ENCODE results near the gene STXBP6. TPM values are rescaled to one million over a fixed set of nuclear protein-coding genes. Genes with fewer than 3 reads are reported as not detected.

The STXBP6 gene
- total and polyA plus RNA-seq, 2 of the 13 experiments (the other 11 are each of a cell fraction or from before 2014, with no cell fraction given), result 35.3 to 42.8 TPM

- TF ChIP-seq HOXA3 (CRISPR knock-in tag; IDR thresholded peaks at IDR 0.05) (no peak; the same call in 1 of the 2 replicates), HMG20B (CRISPR knock-in tag; conservative IDR thresholded peaks at IDR 0.05) (0 out of 2 replicates have a peak, but pooled peaks have one; percentile 55), DMAP1 (CRISPR knock-in tag; IDR thresholded peaks at IDR 0.05) (peak; percentile 40; the same call in 1 of the 2 replicates), ZBTB7A (CRISPR knock-in tag; IDR thresholded peaks at IDR 0.05) (no peak), NCOA1 (CRISPR knock-in tag; IDR thresholded peaks at IDR 0.05) (no peak), THAP11 (CRISPR knock-in tag; IDR thresholded peaks at IDR 0.05) (peak; percentile 39), ZNF230 (CRISPR knock-in tag; IDR thresholded peaks at IDR 0.05) (no peak; the same call in 1 of the 2 replicates), SPEN (CRISPR knock-in tag; IDR thresholded peaks at IDR 0.05; ENCODE audit: low read depth) (no peak), MAFF (IDR thresholded peaks at IDR 0.05; ENCODE audit: low read depth, low read length) (peak; percentile 69; the same call in 1 of the 2 replicates), GPBP1L1 (CRISPR knock-in tag; IDR thresholded peaks at IDR 0.05) (no peak), NAIF1 (CRISPR knock-in tag; IDR thresholded peaks at IDR 0.05; ENCODE audit: borderline replicate concordance) (peak; percentile 70; the same call in 1 of the 2 replicates), CAMTA2 (CRISPR knock-in tag; IDR thresholded peaks at IDR 0.05; ENCODE audit: borderline replicate concordance) (no peak), IRF9 (CRISPR knock-in tag; IDR thresholded peaks at IDR 0.05; ENCODE audit: borderline replicate concordance) (no peak), POLR2AphosphoS2 (IDR thresholded peaks at IDR 0.05; ENCODE audit: low read depth, low read length) (no peak), TBL1XR1 (IDR thresholded peaks at IDR 0.05; ENCODE audit: borderline replicate concordance, low read length, partially characterized antibody) (no peak), AKAP8 (CRISPR knock-in tag; IDR thresholded peaks at IDR 0.05) (no peak), FOSL1 (CRISPR knock-in tag; IDR thresholded peaks at IDR 0.05; ENCODE audit: borderline replicate concordance) (peak; percentile 47; the same call in 1 of the 2 replicates), HDAC6 (IDR thresholded peaks at IDR 0.05; ENCODE audit: low read depth, low read length) (no peak), ZNF569 (CRISPR knock-in tag; IDR thresholded peaks at IDR 0.05; ENCODE audit: borderline replicate concordance) (no peak), MED13 (CRISPR knock-in tag; IDR thresholded peaks at IDR 0.05) (peak; percentile 60; the same call in 1 of the 2 replicates), ZNF615 (CRISPR knock-in tag; IDR thresholded peaks at IDR 0.05; ENCODE audit: borderline replicate concordance) (no peak), CEBPG (CRISPR knock-in tag; IDR thresholded peaks at IDR 0.05) (peak; percentile 30), JUND (CRISPR knock-in tag; IDR thresholded peaks at IDR 0.05) (no peak), ADNP (CRISPR knock-in tag; IDR thresholded peaks at IDR 0.05) (no peak), SP140L (CRISPR knock-in tag; IDR thresholded peaks at IDR 0.05; ENCODE audit: borderline replicate concordance) (peak; percentile 78), ELF4 (CRISPR knock-in tag; IDR thresholded peaks at IDR 0.05; ENCODE audit: borderline replicate concordance) (no peak), ZNF367 (CRISPR knock-in tag; IDR thresholded peaks at IDR 0.05; ENCODE audit: borderline replicate concordance) (no peak), ZNF256 (CRISPR knock-in tag; conservative IDR thresholded peaks at IDR 0.05) (no peak), HCFC1 (IDR thresholded peaks at IDR 0.05; ENCODE audit: low read depth, low read length) (no peak; the same call in 1 of the 2 replicates)
- TF ChIP-seq, protein P1, sequence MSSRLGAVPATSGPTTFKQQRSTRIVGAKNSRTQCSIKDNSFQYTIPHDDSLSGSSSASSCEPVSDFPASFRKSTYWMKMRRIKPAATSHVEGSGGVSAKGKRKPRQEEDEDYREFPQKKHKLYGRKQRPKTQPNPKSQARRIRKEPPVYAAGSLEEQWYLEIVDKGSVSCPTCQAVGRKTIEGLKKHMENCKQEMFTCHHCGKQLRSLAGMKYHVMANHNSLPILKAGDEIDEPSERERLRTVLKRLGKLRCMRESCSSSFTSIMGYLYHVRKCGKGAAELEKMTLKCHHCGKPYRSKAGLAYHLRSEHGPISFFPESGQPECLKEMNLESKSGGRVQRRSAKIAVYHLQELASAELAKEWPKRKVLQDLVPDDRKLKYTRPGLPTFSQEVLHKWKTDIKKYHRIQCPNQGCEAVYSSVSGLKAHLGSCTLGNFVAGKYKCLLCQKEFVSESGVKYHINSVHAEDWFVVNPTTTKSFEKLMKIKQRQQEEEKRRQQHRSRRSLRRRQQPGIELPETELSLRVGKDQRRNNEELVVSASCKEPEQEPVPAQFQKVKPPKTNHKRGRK (CRISPR knock-in tag; IDR thresholded peaks at IDR 0.05), result no peak
These were observed 210.2 kb downstream of the STXBP6 start (continued) for GRCh38 chr14:24839617-24840203.

Data from HepG2 (cell line).